Stimulated activated CD8-positive, alpha-beta memory T cell treated with anti-CD3 and anti-CD28 coated beads, Interleukin-4, amount 100 ng/mL, for 1 hour (primary cell): ENCODE data around the gene CLN5.
"Not testable (repeated sequence)": the region's sequence is repeated elsewhere in the genome, so short reads cannot be mapped to it uniquely, and the experiment has no call there.

Experiments
- DNase-seq, 2 donors: peaks; one replicate each; pipeline ENCODE4 v3.0.0-alpha.2; 2020; ENCODE audit warnings: low read depth in 2 of 2, low spot score in 1 of 2

Gene CLN5

DNA sequence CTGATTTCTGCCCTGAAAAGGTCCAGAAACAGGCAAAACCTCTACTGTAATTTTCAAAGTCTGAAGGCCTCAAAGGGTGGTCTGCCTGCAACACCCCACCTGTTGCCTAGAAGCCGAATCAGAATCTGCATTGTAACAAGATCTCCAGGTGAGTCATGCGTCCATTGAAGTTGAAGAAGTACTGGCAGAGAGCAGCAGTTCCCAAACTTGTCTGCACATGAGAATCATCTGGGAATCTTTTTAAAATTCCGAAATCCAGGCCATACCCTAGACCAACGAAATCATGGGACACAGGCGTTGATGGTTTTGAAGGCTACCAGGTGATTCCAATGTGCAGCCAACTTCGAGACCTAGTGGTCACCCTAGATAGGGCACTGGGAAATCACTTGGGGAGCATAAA lies 16.0 kb upstream of the CLN5 start:
- DNase-seq, result no peak

DNA sequence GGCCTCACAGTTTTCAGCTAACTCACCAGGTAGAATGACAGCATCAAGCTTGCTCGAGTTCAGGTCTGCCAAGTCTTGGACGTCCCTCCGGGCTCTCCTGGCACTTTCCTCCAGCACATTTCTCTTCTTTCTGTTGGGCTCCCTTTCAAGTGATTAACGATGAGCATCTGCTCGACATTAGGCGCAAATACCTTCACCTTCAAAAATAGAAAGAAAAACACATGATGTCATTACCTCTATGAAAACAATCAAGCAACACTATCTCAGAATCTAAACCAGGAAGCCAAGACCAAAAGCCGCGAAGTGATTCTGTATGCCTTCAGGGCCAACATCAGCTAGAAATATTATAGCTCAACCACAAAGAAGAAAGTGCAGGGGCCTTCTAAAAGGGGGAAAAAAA lies 15.4 kb upstream of the CLN5 start:
- DNase-seq, result no peak

DNA sequence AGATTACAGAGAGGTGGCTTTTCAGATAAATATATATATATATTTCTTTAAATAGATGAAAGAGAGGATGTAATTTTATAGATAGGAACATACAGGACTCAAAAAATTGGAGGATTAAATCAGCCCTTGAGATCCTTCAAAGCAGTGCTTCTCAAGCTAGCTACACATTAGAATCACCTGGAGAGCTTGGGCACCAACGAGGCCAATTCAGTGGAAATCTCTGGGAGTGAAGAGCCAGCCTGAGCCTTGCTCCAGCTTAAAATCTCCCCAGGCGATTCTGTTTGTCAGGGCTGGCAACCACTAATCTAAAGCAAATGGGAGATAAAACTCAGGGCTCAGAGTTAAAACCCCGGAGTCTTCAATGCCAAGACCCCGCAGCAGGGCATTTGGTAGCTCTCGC lies 15.0 kb upstream of the CLN5 start:
- no peak for DNase-seq

DNA sequence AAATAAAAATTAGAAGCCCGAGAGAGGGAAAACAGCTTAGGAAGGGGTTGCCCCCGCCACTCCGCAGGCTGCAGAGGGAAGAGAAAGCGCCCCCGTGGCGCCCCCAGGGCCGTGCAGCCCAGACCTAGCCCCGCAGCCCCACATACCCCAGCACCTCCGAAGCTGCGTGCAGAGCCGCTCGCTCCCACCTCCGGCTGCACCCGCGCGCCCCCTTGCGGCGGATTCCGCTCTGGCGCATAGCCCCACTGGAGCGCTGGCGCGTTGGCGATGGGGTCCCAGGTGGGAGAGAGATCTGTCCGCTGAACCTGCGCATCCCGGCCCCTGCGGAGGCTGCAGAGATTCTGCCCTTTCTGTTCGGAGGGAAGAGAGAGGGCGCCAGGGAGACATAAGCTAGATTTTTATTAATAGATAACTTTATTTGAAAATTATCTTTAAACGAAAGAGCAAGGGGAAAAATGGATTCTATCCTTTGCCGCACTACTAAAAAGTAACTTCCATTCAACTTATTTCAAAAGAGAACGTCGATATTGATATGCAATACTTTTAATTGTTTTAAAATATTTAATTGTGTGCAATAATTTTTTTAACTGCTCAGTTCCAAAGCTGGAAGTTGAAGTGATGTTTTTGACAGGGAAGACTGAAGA lies 11.7 kb upstream of the CLN5 start:
- peak; percentile 67 to 78 for DNase-seq

DNA sequence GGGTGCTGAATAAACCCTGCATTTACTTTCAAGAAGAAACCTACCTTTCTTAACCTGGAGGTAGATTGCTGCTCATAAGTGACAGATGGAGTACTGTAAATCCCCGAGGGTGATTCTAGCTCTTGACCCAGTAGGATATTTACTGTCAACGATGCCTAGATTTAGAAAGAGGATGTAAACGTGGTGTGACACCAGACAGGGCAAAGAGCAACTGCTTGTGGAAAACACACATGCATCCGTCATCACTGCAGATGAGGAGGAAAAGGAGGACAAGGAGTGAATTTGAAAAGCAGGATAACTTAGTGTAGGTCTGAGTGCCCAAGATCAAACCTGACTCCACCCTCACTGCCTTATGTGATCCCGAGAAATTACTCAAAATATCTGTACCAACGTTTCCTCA lies 9.8 kb upstream of the CLN5 start:
- DNase-seq, result no peak

DNA sequence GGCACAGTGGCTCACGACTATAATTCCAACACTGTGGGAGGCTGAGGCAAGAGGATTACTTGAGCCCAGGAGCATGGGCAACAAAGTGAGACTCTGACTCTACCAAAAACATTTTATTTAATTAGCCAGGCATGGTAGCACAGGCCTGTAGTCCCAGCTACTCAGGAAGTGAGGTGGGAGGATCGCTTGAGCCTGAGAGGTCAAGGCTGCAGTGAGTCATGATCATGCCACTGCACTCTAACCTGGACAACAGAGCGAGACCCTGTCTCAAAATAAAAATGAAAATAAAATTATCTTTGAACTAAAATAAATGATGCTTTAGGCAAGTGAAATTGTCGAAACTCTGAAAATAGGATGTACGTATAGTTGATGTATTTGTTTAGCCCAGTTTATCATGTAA lies 8.2 kb upstream of the CLN5 start:
- DNase-seq, result no peak

DNA sequence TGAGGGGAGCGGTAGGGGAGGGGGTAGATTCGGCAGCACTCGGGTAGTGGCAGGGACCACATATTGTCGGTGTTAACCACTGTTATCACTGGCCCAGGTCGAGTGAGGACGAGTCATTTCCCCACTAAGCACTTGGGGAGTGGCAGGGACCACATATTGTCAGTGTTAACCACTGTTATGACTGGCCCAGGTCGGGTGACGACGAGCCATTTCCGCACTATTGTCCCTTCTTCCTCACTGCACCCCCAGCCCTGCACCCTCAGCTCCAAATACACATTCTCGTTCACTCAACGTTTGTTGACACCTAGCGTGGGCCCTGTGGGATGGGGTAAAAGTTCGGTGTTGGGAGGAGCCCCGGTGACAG lies 467 bp upstream of the CLN5 start:
- peak; percentile 56 to 61 for DNase-seq

DNA sequence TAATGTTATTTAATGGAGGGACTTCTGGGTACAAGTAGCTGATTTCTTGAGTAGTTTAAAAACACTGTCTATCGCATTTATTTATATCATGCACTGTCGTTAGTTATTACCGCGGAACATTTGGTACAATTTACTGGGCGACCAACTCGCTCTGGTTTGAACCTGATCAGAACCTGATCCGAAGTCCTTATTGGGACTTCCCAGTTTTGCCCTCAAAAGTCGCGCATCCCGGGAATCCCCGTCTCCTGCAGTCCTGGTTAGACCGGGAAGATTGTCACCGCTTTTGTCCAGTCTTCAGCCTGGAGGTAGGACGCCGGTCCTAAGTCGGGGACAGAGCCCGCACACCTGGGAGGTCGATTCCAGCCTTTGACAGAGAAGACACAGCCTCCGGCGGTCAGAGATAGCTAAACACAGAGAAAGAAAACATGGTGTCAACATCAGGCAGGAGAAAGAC lies 694 bp downstream of the CLN5 start:
- DNase-seq, result no peak

DNA sequence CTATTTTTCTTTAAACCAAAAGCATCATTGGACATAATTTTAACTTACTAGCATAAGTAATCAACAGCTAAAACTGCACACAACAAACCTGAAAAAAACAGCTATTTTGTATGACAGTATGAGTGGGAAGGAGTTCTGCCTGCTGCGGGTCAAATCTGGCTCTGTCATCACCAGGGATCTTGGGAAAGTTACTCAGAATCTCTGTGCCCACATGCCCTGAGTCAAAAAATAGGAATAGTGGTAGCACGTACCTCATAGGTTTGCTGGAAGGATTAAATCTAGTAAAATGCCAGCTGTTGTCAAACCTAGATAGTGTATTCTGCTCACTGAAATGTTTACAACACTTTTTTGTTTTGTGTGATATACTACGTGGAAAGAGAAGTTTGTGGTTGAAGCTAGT lies 1.1 kb downstream of the CLN5 start:
- no peak for DNase-seq

DNA sequence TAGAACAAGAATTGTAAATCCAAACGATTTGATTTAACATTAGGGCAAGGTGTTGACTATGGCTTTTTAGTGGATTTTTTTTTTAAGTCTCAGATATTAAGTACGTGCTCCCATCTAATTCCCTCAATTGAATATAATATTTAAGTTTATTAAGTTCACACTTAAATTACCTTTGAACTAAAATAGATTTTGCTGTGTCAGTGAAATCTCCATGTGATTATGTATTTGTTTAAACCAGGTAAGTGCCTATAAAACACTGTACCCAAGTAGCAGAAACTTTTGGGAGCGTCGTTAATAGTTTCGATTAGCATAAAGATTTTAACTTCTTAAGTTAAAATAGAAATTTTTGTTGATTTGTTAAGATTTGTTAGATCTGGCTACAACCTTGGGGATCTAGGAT lies 1.6 kb downstream of the CLN5 start:
- no peak for DNase-seq

DNA sequence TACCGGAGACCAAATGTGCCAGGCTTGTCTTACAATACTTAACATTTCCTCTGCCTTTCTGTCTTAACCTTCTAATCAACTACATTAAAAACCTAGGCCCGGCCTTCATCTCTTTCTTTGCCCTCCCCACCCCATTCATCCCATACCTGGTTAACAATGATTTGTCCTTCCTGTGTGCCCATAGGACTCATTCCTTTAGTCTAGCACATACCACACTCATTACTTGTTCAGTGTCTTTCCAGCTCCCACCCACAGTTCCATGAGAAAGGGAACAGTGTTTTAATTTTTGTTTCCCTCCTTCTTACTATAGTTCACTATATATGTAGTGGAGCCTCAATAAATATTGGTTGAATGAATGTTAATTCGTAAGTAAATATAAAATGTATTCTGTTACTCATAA lies 2.4 kb downstream of the CLN5 start:
- no peak for DNase-seq

DNA sequence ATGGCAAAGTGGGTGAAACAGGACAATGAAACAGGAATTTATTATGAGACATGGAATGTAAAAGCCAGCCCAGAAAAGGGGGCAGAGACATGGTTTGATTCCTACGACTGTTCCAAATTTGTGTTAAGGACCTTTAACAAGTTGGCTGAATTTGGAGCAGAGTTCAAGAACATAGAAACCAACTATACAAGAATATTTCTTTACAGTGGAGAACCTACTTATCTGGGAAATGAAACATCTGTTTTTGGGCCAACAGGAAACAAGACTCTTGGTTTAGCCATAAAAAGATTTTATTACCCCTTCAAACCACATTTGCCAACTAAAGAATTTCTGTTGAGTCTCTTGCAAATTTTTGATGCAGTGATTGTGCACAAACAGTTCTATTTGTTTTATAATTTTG lies 8.6 kb downstream of the CLN5 start:
- DNase-seq, result no peak

DNA sequence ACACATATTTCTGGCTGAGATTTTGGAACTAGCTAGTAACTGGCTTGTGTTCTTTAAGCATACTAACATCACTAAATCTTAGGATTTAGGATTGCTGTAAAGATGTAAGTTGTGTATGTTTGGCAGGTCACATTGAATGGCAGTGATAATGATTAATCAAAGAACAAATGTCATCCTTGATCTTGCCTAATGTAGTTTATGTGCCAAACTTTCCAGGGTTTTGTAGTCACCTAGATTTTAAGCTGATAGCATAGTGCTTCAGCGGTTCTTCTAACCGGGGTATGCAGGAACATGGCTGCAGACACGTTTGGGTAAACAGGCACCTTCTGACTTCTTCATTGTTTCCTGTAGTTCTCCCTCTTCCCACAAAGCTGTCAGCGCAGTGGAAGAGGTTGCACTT lies 9.7 kb downstream of the CLN5 start:
- DNase-seq, result no peak

DNA sequence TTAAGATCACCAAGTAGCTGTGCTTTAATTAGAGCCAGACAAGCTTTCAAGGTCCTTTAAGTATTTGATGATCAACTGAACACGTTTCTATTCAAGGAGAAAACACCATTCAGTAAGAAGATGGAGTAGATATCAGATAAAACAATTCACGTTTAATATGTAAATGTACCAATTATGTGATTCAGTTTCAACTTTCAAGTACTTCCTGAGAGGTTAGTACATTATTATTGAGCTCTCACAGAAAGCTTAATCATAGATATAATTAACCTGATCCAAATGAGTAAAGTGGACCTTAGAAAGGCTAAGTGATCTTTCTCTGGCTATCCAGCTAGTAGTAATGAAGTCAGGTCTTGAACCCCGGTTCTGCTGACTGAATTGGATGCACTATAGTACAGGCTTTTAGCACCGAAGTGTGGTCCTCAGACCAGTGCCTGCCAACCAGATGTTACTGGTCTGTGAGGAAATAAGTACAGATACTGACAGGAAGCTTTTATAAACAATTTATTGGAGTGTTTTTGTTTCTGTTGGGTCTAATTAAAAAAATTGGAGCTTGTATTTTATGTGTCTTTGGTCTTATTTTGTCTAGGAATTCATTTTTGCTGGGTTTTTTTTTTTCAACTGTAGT lies 10.2 kb downstream of the CLN5 start:
- DNase-seq, result no peak

DNA sequence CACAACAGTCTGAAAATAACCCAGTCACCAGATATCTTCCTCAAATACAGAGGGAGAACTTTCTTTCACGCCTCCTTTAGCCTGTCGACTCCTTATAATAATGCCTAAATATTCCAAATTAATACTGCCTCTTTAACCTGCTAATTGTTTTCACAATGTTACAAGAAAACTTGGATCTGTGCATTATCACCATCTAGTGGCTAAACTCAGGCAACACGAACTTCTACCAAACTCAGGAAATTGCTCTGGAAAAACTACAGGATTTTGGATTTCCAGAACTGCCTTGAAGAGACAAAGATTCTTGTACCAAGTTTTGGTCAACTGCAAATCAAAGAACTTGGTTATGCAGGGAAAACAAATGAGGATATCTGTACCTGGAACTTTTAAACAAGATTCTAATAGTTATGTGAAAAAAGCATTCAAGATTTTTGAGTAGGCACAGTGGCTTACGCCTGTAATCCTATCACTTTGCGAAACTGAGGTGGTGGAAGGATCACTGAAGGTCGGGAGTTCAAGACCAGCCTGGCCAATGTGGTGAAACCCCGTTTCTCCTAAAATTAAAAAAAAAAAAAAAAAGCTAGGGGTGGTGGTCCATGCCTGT lies 10.8 kb downstream of the CLN5 start:
- no peak for DNase-seq

DNA sequence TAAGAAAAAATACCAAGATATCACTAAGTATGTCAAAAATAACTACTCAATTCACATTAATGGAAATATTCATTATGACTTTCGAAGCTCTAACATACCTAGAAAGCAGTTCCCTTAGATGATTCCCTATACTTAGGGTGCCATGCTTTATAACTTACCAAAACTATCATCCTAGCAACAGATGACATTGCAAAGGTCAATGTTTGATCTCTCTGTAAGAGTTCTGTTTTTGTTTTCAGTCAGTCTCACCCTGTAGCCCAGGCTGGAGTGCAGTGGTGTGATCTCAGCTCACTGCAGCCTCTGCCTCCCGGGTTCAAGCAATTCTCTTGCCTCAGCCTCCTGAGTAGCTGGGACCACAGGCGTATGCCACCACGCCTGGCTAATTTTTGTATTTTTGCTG lies 16.5 kb downstream of the CLN5 start:
- not testable (repeated sequence) for DNase-seq

DNA sequence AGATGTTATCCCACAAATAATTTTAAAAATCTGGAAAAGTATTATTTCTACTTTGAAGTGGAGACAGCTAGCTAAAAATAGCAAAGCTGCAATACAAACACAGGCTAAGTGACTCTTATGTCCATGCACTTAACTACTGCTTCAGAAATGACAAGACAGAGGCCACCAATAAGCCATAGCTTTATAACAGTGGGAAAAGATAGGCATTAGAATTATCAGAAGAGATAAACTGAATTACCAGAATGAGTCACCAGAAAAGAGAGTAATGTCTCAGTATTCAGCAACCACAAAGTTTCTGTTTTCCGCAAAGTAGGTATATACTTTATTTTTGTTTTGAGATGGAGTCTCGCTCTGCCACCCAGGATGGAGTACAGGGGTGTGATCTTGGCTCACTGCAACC lies 17.1 kb downstream of the CLN5 start:
- no peak for DNase-seq

DNA sequence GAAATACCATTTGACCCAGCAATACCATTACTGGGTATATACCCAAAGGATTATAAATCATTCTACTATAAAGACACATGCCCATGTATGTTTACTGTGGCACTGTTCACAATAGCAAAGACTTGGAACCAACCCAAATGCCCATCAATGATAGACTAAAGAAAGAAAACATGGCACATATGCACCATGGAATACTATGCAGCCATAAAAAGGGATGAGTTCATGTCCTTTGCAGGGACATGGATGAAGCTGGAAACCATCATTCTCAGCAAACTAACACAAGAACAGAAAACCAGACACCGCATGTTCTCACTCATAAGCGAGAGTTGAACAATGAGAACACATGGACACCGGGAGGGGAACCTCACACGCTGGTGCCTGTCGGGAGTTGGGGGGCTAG lies 17.8 kb downstream of the CLN5 start:
- DNase-seq, result not testable (repeated sequence)

DNA sequence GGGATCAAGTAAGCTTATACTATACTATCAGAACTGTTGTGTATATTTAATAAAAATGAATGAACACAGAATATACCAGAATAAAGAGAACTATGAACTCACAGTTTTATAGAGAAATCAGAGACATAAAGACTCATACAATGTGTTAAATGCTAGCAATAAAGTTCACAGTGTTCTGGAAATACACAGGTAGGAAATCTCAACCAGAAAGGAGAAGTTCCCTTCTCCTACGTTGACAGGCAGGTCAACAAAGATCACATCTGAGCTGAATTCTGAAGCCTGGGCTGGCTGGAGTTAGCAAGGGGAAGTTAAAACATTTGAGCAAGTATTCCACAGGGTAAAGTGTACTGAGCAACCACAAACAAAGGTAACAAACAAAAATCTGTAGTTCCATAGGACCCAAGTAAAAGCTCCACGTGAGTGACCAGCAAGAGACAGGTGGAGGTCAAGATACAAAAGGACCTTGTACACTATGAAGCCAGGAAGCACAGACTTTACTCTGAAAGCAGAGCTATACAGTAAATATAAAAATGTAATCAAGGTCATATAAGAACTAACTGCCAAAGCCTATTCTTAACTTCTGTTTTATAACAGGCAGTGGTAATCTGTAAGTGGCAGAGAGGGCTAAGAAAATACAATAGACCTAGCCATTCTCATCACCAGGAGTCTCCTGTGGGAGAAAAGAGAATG lies 22.1 kb downstream of the CLN5 start:
- no peak for DNase-seq

DNA sequence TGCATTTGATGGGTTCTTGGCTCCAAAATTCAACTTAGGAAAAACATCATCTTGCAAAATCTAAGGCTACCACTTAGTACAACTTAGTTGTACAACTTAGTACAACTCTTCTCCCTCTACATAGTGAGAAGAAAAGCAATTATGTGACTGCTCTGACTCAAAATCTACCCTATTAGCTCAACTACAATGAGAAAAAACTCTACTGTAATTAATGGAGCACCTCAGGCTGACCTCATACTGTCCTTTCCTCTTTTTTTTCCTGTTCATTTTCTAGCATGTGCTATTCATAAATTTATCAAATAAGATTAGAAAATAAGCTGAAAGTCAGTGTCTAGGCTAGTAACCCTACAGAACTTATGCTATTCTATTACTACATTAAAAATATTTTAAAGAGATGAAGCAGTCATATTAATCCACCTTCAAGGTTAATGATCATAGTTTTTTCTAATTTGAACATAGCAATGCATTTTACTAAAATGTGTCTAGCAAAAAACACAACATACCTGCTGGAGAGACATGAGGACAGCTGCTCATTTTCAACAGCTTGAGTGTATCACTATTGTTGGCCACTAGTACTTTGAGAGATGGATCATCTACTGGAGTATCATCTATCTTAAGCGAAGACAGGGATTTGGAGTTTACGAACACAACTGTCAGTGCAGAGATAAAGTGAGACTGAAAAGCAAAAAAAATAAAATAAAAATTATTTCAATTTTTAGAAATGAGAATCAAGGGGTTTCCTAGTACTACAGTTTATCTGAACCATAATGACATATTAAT lies 23.2 kb downstream of the CLN5 start:
- DNase-seq, result no peak

DNA sequence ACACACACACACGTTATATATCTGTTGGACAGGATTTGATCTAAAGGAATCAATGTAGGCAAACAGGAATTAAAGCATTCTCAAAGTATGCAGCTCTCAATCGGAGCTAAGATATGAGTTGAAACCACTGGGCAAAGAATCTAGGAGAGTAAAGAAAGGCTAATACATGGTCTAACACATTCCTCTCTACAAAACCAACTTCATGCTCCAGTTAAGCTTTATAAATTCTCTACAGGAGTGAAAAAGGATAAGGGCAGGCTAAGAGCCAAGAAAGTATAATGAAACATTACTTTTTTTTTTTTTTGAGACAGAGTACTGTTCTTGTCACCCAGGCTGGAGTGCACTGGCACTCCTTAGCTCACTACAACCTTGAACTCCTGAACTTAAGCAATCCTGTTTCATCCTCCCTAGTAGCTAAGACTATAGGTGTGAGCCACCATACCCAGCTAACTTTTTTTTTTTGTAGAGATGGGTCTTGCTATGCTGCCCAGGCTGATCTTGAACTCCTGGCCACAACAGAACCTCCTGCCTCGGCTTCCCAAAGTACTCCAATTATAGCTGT lies 24.5 kb downstream of the CLN5 start:
- DNase-seq, result no peak
